DOHH2 (cell line): Measurements from ENCODE around the gene LRRC3.

Experiments
- CTCF ChIP-seq: fragments of 200-600 bp; sonication (generic); IDR thresholded peaks from one replicate; pipeline ENCODE4 v1.5.1; 2014; ENCODE audit warnings: antibody characterized with exemption, mild to moderate bottlenecking, low read depth, low read length; ENCODE audit not compliant: poor library complexity, severe bottlenecking
- EZH2phosphoT487 ChIP-seq: fragments of 200-600 bp; sonication (generic); IDR thresholded peaks from 2 replicates; pipeline ENCODE4 v1.6.1; 2017; ENCODE audit warnings: borderline replicate concordance, mild to moderate bottlenecking, antibody characterized with exemption, low read length, moderate library complexity, mixed read lengths

DNA sequence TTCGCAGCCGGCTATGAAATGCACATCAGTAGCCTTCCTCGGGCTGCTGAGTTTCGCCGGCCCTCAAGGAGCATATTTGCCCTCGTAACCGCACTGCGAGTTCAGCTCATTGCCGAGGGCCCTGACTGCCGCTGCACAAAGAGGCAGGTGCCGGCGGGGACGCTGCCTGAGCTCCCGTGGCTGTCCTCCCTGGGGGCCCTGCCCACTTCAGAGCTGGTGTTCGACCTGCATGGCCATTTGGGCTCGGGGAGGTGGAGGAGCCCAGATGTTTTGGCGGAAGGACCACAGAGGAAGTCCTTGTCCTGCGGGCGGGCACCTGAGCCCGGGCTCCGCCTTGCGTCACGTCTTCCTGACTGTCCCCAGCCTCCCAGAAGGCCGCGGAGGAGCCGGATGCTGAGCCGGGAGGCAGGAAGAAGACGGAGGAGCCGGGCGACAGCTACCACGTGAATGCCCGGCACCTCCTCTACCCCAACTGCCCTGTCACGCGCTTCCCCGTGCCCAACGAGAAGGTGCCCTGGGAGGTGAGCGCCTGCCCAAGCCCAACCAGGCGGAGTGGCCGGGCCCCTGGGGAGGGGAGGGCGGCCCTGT is 29.9 kb upstream of the LRRC3 start:
- TF ChIP-seq CTCF, result no peak
- TF ChIP-seq EZH2phosphoT487, result no peak
